Erythroblast (primary cell): ENCODE results near the gene STAT5A.

Experiments
- GATA1 ChIP-seq: IDR thresholded peaks from 2 replicates; pipeline ENCODE4 v1.6.1; 2011; ENCODE audit warnings: low read depth, mild to moderate bottlenecking, control low read depth, low read length, moderate library complexity
- POLR2A ChIP-seq: IDR thresholded peaks from 2 replicates; pipeline ENCODE4 v1.6.1; 2011; ENCODE audit warnings: mild to moderate bottlenecking, low read length

DNA sequence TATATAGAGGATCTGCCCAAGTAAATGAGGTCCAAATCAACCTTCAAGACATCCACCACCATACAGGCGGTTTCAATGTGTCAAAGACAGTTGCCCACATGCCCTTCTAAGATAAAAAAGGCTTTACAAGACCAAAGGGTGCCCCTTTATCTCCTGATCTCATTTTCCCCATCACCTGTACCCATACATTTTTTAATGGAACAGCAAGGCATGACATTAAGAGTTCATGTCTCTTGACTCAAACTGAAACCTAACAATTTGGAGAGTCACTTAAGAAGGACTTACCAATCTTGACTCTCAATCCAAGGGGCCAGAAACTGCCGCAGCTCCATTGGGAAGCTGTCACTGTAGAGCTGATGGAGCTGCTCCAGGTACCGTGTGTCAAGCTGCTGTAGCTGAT, 59.8 kb downstream of the STAT5A start:
- no peak for TF ChIP-seq POLR2A
- TF ChIP-seq GATA1, result no peak
